ENCODE measurements around the gene NRSN2.

DNA sequence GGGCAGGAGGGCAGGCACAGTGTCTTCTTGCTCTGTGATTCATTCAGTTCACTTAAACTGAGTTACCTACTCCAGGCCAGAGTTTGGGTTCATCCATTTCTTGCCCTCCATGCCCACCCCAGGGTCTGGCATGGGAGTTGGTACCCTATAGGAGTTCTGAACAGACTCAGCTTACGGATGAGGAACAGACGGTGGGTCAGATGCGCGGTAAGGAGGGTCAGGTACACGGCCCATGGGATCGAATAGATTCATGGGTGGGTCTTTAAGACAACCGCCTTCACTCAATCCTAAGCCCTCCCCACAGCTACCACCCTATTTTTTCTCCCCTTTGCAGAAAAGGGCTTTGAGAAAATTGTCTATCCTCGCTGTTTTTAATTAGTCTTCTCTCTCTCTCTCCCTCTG, 20.6 kb downstream of the NRSN2 start:
- TF ChIP-seq EP300 (IDR thresholded peaks at IDR 0.05; ENCODE audit: borderline replicate concordance in 1 of 2, low read depth in 1 of 2, low read length in 1 of 2) (no peak), CTCF (IDR thresholded peaks at IDR 0.05) (no peak), CHD2 (IDR thresholded peaks at IDR 0.05; ENCODE audit: low read length, partially characterized antibody) (no peak), FOXM1 (IDR thresholded peaks at IDR 0.05; ENCODE audit: low read depth) (no peak)
- TF ChIP-seq, protein P1, sequence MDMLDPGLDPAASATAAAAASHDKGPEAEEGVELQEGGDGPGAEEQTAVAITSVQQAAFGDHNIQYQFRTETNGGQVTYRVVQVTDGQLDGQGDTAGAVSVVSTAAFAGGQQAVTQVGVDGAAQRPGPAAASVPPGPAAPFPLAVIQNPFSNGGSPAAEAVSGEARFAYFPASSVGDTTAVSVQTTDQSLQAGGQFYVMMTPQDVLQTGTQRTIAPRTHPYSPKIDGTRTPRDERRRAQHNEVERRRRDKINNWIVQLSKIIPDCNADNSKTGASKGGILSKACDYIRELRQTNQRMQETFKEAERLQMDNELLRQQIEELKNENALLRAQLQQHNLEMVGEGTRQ (IDR thresholded peaks at IDR 0.05; ENCODE audit: borderline replicate concordance, low read depth, low read length), result no peak
- TF ChIP-seq, protein P2, sequence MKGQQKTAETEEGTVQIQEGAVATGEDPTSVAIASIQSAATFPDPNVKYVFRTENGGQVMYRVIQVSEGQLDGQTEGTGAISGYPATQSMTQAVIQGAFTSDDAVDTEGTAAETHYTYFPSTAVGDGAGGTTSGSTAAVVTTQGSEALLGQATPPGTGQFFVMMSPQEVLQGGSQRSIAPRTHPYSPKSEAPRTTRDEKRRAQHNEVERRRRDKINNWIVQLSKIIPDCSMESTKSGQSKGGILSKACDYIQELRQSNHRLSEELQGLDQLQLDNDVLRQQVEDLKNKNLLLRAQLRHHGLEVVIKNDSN (IDR thresholded peaks at IDR 0.05; ENCODE audit: borderline replicate concordance, low read depth), result no peak
